Urothelium cell line (cell line): ENCODE results near the gene CERCAM.
"Not testable (repeated sequence)": the region's sequence is repeated elsewhere in the genome, so short reads cannot be mapped to it uniquely, and the experiment has no call there.

Experiments
- DNase-seq: peaks from one replicate; pipeline ENCODE4 v3.0.0; 2011; ENCODE audit warnings: low spot score, mixed read lengths
- FAIRE-seq: peaks from 2 replicates; lab custom pipeline; 2011; peaks lifted over from hg19 to GRCh38; lab: Jason Lieb, UNC

Gene CERCAM

DNA sequence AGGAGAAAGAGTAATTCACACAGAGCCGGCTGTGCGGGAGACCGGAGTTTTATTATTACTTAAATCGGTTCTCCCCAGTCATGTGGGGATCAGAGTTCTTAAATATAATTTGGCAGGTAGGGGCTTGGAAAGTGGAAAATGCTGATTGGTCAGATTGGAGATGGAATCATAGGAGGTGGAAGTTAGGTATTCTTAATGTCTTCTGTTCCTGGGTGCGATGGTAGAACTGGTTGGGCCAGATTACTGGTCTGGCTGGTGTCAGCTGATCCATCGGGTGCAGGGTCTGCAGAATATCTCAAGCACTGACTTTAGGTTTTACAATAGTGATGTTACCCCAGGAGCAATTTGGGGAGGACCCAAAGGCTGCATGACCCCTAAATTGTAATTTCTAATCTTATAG lies 4.6 kb upstream of the CERCAM start:
- FAIRE-seq (no peak), DNase-seq (no peak)

DNA sequence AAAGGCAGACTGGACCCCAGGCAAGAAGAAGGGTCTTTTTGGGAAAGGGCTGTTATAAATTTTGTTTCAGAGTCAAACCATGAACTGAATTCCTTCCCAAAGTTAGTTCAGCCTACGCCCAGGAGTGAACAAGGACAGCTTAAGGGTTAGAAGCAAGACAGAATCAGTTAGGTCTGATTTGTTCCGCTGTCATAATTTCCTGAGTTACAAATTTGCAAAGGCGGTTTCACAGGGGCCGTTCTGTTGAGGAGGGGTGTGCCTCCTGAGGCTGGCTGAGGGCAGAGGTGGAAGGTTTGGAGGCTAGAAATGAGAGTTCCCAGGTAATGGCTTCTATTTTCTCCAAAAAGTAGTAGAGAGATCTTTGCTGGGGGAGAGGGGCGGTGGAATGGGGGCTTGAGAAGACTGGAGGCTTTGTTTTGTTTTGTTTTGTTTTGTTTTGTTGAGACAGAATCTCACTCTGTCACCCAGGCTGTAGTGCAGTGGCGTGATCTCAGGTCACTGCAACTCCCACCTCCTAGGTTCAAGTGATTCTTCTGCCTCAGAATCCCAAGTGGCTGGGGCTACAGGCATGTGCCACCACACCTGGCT lies 4.1 kb upstream of the CERCAM start:
- DNase-seq: no peak
- no peak for FAIRE-seq

DNA sequence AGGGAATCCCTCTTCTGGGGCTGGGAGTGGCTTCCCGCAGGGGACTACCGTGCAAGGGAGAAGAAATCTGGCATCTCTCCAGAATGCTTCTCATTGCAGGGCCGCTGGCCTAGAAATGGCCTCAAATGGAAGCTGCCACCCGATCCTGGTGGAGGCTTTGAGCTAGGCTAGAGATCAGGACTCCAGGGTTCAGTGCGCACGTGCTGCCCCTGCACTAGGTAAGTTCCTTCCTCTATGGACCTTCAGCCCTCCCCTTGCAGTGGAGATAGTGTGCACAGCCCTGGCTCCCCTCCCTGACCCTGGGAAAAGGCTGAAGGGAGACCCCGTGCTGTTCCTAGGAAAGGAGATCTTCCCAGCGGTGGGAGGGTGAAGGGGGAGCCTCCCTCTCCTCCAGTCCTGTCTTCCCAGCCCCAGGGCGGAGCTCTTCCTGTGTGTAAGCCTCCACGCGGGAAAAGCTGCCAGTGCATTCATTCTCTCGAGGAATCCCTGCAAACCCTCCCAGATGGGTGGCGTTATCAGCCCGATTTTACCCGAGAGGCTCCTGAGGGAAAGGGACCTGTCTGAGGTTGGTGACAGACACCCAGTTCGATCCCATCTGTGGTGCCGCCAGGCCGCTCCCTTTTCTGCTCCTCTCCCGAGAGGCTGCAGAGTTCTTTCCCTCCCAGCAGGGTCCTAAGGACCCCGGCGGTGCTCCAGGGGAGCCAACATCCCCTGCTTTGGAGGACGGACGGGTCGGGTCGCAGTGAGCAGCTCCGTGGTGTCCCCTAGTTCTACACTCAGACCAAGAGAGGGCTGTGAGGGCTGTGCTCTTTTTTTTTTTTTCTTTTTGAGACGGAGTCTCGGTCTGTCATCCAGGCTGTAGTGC lies 1.4 kb upstream of the CERCAM start:
- no peak for DNase-seq
- no peak for FAIRE-seq

DNA sequence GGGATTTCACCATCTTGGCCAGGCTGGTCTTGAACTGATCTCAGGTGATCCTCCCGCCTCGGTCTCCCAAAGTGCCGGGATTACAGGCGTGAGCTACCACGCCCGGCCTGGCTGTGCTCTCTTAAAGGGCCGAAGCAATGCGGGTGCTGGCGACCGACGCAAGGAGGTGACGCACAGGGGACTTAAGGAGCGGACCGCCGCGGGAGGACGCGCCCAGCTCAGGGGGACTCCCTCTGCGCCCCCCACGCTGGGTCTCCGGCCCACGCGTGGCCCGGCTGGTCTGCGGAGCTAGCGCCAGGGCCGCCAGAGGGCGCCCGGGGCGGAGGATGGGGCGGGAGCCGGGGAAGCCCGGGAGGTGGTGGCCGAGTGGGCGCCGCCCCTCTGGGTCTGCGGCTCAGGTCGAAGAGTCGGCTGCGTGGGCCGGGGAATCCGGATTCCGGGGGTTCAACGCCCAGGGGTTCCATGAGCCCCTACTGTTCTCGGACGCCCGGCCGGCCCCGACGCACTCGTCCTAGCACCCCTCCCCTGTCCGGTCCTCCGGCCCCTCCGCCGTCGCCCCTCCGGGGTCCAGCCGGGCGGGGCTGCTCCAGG lies 502 bp upstream of the CERCAM start:
- peak; percentile 91 for DNase-seq

DNA sequence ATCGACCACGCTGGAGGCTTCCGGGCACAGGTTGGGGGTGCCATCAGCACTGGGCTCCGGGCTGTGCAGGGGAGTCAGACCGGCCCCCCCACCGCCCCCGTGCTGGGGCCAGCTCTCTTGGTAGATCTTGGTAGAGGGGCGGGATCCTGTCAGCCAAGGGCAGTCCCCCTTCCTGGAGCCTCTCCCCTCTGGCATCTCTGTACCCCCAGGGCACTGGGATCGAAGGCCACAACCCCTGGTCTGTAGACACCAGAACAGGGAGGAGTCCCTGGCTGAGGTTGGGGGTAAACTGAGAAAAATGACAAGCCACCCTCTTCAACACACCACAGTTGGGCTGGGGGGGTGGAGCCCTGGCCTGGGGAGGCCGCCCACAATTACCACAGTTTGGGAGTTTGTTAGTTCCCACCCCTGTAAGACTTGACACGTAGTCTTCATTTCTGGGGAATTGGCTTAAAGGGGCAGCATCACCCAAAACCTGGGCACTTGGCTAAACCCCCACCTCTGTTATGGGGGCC lies 882 bp downstream of the CERCAM start:
- peak; percentile 37 for DNase-seq
- FAIRE-seq: no peak

More for the DNA sequence above, 502 bp upstream of the CERCAM start:
- no peak for FAIRE-seq

DNA sequence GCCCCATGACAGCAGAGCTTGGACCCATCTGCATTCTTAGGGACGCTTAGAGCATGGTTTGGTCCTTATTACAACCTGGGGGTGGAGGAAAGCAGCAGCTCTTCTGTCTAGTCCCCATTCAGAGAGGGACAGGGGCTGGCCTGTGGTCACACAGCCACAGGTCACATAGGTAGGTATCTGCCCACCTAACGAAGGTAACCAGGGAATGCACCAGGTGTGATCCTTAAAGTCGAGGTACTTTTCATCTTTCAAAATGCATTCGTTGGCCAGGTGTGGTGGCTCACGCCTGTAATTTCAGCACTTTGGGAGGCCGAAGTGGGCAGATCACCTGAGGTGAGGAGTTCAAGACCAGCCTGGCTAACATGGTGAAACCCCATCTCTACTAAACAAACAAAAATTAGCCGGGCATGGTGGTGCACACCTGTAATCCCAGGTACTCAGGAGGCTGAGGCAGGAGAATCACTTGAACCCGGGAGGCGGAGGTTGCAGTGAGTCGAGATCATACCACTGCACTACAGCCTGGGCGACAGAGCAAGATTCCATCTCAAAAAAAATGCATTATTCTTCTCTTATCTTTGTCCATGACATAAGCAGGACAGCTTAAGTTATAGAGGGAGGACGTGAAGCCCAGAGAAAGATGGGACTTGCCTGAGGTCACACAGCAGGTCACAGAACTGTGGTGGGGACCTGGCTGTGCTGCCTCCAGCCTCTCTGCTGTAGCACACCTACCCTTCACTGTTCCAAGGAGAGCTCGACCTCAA lies 1.5 kb downstream of the CERCAM start:
- FAIRE-seq: not testable (repeated sequence)

DNA sequence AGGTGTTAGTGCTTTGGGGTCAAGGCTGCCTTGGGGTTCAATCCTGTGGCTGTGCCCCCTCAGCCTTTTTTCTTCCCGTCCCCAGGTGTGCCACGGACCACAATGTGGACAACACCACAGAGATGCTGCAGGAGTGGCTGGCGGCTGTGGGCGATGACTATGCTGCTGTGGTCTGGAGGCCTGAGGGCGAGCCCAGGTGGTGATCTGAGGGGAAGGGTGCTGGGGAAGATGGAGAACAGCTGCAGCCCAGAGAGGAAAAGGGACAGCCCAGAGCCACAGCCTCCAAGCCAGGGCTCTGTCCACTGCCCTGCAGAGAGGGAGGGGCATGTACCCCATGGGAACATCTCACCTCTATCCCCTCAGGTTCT lies 2.1 kb downstream of the CERCAM start:
- FAIRE-seq (no peak), DNase-seq (no peak)

More for the DNA sequence above, 1.5 kb downstream of the CERCAM start:
- not testable (repeated sequence) for DNase-seq

DNA sequence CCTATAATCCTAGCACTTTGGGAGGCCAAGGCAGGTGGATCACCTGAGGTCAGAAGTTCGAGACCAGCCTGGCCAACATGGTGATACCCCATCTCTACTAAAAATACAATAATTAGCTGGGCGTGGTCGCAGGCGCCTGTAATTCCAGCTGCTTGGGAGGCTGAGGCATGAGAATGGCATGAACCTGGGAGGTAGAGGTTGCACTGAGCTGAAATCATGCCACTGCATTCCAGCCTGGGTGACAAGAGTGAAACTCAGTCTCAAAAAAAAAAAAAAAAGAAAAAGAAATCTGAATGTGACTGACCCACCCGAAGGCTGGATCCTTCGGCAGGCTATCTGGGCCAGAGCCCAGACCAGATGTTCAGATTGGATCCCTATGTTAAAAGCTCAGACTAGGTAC lies 2.7 kb downstream of the CERCAM start:
- not testable (repeated sequence) for DNase-seq, FAIRE-seq

DNA sequence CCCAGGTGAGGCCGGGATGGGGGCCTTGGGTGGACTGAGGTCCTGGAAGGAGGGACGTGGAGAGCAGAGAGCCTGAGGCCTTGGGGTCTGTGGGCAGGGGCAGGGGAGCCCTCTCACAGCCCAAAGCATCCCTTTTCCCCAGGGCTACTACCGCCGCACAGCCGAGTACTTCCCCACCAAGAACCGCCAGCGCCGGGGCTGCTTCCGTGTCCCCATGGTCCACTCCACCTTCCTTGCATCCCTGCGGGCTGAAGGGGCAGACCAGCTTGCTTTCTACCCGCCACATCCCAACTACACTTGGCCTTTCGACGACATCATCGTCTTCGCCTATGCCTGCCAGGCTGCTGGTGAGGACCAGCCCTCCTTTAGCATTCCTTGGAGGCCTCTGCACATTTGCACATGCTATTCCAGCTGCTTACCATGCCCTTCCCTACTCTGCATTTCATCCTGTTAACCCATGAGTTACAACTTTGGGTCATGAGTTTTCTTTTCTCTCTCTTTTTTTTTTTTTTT lies 3.7 kb downstream of the CERCAM start:
- FAIRE-seq (no peak), DNase-seq (no peak)

DNA sequence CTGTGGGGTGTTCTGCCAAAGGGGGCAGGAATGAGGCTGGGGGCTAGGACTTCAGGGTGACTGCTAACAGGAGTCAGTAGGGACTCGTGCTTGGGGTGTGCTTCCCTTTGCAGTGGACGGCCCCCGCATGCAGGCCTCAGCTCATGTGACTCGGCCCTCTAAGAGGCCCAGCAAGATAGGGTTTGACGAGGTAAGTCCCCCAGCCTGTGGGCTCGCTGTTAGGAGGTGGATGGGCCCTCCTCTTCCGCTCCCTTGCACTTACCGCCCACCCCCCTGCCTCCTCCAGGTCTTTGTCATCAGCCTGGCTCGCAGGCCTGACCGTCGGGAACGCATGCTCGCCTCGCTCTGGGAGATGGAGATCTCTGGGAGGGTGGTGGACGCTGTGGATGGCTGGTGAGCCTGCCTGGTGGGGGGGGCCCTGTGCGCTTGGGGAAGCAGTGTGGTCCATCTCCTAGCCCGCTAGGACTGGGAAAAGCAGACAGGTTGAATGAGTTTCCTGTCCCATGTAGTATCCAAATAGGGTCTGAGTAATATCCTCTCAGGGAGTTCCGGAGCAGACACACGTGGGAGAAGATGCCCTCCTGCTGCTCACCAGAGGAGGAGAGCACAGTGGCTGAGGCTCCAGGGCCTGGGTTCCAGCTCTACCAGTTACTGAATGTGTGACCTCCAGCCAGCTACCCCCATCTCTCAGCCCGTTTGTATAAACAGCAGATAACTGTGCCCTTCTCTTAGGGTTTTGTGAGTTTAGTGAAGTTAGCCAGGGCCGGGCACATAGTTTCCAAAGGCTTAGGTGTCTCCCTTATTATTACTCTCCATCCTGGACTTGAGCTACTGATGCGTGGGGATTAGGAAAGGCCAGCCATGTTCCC lies 8.2 kb downstream of the CERCAM start:
- FAIRE-seq (no peak), DNase-seq (no peak)

DNA sequence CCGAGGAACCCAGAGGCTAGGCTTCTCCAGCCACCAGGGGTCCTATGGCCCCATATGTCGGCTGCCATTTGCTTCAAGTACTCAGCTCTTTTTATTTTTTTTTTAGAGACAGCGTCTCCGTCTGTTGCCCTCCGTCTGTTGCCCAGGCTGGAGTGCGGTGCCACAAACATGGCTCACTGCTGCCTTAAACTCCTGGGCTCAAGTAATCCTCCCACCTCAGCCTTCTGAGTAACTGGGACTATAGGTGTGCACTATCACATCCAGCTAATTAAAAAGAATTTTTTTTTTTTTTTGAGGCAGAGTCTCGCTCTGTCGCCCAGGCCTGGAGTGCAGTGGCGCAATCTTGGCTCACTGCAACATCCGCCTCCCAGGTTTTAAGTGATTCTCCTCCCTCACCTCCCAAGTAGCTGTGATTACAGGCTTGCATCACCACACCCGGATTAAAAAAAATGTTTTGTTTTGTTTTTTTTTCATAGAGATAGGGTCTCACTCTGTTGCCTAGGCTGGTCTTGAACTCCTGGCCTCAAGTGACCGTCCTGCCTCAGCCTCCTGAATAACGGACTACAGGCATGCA lies 8.9 kb downstream of the CERCAM start:
- FAIRE-seq (no peak), DNase-seq (no peak)

DNA sequence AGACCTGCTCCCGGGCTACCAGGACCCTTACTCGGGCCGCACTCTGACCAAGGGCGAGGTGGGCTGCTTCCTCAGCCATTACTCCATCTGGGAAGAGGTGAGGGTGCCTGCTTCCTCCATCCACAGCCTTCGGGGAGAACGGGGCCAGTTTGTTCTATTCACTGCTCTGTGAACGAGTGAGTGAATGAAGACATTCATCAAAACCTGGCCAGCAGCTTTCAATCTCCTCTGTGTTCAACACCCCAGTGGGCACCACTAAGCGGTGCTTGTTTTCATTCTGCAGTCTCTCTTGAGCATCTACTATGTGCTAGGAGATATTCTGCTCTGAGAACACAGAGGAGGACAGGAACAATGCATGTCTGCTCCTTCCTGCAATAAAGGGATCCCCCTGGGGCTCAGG lies 10.6 kb downstream of the CERCAM start:
- DNase-seq (no peak), FAIRE-seq (no peak)

DNA sequence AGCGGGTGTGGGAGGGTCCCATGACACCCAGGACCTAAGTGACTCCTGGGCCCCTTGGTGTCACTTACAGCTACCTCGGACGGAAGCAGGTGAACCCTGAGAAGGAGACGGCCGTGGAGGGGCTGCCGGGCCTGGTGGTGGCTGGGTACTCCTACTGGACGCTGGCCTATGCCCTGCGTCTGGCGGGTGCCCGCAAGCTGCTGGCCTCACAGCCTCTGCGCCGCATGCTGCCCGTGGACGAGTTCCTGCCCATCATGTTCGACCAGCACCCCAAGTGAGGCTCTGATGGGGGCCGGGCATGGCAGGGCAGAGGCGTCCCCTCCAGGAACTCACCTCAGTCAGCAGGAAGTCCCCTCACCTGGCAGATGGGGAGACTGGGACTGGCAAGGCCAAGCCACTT lies 13.7 kb downstream of the CERCAM start:
- FAIRE-seq (no peak), DNase-seq (no peak)

DNA sequence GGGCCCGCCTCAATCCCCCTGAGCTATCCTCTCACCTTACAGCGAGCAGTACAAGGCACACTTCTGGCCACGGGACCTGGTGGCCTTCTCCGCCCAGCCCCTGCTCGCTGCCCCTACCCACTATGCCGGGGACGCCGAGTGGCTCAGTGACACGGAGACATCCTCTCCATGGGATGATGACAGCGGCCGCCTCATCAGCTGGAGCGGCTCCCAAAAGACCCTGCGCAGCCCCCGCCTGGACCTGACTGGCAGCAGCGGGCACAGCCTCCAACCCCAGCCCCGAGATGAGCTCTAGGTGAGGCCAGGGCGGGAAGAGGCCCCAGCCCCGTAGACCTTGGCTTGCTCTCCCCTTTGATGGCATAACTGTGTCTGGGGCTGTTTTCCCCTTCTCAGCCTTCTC lies 15.0 kb downstream of the CERCAM start:
- FAIRE-seq: no peak
- DNase-seq: no peak

DNA sequence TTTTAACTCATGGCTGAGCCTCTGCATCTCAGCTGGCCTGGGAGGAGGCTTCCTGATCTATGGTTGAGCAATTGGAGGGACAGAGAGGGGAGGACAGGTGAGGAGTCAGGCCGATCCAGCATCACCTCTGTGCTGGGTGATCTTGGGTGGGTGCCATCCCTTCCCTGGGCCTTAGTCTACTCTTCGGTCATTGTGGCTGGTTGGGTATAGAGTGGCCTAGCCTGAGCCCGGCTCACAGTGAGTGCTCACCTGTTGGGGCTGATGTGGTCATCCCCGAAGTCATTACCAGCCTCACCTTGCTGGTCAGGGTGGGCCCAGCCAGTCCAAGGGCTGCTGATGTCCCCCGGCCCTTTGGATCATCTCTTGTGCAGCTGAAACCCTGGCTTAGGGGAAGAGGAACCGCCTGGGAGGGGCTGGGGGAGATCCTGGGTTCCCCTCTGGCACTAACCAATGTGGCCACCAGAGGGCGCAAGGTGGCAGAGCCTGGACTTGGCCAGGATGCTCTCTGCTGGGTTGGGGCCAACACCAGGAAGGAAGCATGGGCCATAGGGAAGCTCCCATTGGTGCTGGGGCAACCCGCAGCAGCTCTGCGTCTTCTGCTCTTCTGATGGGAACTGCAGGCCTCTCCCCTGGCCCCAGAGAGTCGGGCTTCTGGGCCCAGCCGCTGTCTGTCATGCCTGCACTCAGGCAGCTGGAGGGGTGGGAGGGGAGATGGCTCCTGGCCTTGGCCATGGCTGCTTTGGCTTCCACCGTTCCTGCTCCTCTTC lies 17.9 kb downstream of the CERCAM start:
- no peak for FAIRE-seq
- peak; percentile 80 for DNase-seq

DNA sequence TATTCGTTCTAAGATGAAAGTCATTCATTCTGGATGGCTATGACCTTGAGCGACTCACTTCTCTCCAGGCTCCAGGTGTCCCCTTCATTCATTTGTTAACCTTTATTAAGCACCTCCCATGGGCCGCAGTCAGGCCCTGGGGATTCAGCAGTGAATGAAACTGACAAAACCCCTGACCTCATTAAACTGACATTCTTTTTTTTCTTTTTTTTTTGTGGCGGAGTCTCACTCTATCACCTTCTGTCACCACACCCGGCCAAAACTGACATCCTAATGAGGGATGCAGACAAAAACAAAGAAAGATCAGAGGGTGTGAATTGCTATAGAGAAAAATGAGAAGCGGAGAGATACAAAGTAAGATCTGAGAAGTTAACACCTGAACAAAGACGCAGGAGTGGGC lies 18.6 kb downstream of the CERCAM start:
- DNase-seq (no peak), FAIRE-seq (no peak)

DNA sequence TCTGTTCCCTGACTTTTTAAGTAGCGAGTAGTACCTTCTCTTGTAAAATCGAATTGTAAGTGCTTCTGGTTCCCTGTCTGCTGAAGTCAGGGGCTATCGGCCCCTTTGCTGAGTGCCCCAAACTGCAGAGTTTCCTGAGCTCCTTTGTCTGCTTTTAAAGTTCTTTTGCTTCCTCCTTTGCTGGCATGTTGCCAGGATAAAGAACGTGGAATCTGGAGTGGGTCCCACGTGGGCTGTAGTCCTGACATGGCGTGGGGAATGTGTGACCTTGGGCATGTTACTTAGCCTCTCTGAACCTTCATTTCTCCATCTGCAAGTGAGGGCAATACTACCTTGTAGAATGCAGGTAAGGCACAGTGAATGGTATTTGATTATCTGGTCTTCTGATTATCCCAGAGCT lies 21.5 kb downstream of the CERCAM start:
- FAIRE-seq (no peak), DNase-seq (no peak)

DNA sequence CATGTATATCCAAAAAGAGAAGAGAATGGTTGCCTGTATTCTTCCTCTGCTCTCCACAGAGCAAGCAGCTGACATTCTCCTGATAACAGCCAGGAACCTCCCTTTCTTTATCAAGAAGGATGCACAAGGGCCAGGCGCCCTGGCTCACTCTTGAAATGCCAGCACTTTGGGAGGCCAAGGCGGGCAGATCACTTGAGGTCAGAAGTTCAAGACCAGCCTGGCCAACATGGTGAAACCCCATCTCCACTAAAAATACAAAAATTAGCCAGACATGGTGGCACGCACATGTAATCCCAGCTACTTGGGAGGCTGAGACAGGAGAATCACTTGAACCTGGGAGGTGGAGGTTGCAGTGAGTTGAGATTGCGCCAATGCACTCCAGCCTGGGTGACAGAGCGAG lies 25.8 kb downstream of the CERCAM start:
- DNase-seq, FAIRE-seq: not testable (repeated sequence)

DNA sequence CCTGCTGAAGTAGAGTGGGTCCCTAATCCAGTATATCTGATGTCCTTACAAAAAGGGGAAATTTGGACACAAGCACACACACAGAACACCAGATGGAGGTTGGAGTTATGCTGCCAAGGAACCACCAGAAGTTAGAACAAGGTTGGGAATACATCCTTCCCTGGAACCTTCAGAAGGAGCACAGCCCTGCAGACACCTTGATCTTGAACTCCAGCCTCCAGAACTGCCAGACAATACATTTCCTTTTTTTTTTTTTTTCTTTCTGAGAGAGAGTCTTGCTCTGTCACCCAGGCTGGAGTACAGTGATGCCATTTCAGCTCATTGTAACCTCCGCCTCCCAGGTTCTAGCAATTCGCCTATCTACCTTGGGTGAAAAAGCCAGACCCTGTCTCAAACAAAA lies 28.1 kb downstream of the CERCAM start:
- FAIRE-seq: no peak

More for the DNA sequence above, 28.1 kb downstream of the CERCAM start:
- DNase-seq: no peak
